GM18507 (cell line): Measurements from ENCODE around the gene B4GALT3.
A peak's percentile ranks its signal among the peaks of the same experiment; 100 is the strongest.
"Not testable (repeated sequence)": the region's sequence is repeated elsewhere in the genome, so short reads cannot be mapped to it uniquely, and the experiment has no call there.

ENCODE experiments used
- DNase-seq: peaks from one replicate; pipeline ENCODE4 v3.0.0; 2011; ENCODE audit warnings: low read depth; ENCODE audit not compliant: insufficient read length; ENCODE audit errors: extremely low spot score
- FAIRE-seq: peaks from 2 replicates; lab custom pipeline; 2011; peaks lifted over from hg19 to GRCh38; lab: Jason Lieb, UNC

The B4GALT3 gene

DNA sequence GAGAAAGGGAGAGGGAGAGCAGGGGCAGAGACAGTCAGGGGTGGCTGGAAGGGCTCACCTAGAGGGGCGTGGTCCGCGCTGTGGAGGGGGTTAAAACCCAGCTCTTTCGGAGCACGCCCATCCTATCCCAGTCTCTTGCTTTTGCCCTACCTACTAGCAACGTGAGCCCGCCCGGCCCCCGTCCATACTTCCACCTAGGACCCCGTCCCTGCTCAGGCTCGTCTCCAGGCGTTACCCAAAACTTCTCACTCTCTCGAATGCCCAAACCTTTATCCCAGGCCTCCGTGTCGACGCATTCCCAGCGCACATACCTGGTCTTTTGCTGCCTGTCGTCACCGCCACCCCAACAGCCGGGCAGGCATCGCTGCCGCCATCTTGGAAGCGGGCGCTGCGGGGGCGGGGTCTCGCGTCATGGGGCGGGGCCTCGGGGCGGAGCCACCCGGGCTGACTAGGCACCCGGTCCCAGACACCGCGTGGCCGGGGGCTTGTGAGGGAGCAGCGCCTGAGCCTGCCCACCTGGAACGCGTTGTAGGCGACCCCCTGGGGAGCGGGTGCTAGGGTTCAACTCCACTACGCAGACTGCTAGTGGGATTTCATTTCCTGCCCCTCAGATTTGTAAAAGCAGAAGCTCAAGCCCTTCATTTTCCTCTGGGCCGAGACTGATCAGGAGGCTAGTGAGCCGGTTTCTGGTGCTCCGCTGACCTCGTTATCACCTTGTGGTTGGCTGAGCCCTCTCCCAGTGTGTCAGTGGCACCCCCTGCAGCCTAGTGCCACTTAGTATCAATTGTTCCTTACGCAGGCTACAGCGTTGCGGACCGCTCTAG lies at the start of gene B4GALT3:
TSS of gene B4GALT3 (minus strand) at position 396 of the 824 bp plus-strand sequence. CDS start 1,447 bp downstream, outside the sequence.
- DNase-seq (peak; percentile 89), FAIRE-seq (peak; percentile 72)

GRCh38 chr1:161226759-161227158 lies 49.5 kb upstream of the B4GALT3 start:
- DNase-seq (no peak), FAIRE-seq (no peak)

DNA sequence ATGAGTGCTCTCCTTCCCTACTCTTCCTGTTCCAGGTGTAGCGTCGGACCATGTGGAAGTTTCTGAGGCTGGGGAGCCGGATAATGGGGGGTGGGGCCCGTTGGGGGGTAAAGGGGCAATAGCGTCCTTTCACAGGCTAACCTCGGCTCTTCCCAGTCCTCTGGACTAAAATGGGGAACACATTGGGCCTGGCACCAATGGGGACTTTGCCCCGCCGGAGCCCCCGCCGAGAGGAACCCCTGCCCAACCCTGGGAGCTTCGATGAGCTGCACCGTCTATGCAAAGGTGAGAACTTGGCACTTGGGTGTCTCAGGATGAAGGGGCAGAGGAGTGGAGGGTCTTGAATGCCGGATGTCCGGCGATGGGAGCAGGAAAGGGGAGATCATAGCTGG lies 49.0 kb upstream of the B4GALT3 start:
- DNase-seq: no peak
- FAIRE-seq: no peak

GRCh38 chr1:161225534-161226319 lies 48.4 kb upstream of the B4GALT3 start, which contains the start of gene TOMM40L:
TSS of gene TOMM40L (plus strand) at chr1:161226060. CDS start at chr1:161226490, 430 bp downstream.
- FAIRE-seq: peak; percentile 99
- DNase-seq: peak; percentile 87

DNA sequence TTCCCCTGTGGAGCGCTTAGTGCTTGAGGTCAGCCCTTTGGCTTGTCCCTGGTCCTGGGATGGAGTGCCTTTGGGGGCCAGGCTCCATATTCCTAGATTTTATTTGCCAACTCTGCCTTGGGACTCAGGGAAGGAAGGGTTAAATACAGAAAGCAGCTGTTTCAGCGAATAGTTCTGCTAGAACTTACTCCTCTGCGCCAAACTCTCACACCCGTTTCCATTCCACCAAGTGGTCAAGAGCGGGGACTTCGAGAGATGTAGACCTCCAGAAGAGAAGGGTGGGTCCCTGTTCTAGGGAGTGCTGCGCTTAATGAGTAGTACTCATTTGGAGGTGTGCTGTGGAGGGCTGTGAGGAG lies 47.8 kb upstream of the B4GALT3 start:
- FAIRE-seq: no peak

GRCh38 chr1:161224695-161225087 lies 47.4 kb upstream of the B4GALT3 start:
- not testable (repeated sequence) for DNase-seq, FAIRE-seq

More for the DNA sequence above, 47.8 kb upstream of the B4GALT3 start:
- no peak for DNase-seq

DNA sequence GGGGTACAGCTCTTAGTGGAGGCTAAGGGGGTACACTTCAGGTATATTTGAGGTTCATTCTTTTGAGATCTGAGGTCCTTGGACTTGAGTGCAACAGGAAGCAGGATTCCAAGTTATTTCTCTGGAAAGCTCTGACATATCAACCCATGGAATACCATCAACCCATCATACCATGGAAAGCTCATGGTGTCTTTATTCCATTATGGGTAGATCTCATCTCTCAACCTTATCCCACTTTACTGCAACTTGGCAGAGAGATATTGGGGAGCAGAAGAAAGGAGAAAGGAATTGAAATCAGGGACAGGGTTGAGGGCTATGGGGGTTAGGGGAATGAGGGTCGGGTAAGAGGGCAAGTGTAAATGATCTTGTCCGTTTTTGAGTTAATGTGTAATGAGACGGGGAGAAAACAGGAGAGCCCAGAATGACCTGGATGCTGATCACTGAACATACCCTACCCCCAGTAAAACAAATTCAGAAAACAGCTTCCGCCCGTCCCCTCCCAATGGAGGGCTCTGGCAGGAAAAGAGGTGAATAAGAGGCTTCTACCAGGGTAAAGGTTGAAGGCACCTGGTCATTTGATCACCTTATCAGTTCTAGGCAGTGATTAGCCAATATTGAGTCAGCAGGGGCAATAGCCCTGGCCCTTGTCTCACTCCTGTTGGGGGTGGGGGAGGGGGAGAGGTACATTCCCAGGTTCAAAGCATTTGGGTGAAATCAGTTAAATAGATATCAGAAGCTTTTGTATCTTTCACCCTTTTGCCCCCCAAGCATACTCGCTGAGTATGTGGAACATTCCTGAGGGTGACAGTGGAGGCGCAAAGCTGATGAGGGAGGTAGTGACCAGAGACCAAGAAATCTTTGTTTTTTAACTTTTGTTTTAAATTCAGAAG lies 46.7 kb upstream of the B4GALT3 start:
- FAIRE-seq (no peak), DNase-seq (no peak)

- FAIRE-seq: no peak
- DNase-seq: no peak
These were observed 45.1 kb upstream of the B4GALT3 start for GRCh38 chr1:161222175-161223019.

- FAIRE-seq: no peak
- no peak for DNase-seq
These were observed 42.7 kb upstream of the B4GALT3 start for GRCh38 chr1:161220002-161220401.

- FAIRE-seq (no peak), DNase-seq (no peak)
These were observed 42.0 kb upstream of the B4GALT3 start for GRCh38 chr1:161219078-161219892.

GRCh38 chr1:161218301-161219077 lies 41.2 kb upstream of the B4GALT3 start:
- FAIRE-seq: no peak
- DNase-seq: no peak

- DNase-seq (no peak), FAIRE-seq (no peak)
These were observed 40.5 kb upstream of the B4GALT3 start for GRCh38 chr1:161217831-161218230.

- DNase-seq (peak; percentile 40), FAIRE-seq (peak; percentile 97)
These were observed 39.8 kb upstream of the B4GALT3 start for GRCh38 chr1:161216945-161217712.

GRCh38 chr1:161215076-161215475 lies 37.8 kb upstream of the B4GALT3 start, which contains the start of gene FCER1G:
TSS of gene FCER1G (plus strand) at chr1:161215295. CDS start at chr1:161215322, 27 bp downstream.
- DNase-seq (no peak), FAIRE-seq (no peak)

DNA sequence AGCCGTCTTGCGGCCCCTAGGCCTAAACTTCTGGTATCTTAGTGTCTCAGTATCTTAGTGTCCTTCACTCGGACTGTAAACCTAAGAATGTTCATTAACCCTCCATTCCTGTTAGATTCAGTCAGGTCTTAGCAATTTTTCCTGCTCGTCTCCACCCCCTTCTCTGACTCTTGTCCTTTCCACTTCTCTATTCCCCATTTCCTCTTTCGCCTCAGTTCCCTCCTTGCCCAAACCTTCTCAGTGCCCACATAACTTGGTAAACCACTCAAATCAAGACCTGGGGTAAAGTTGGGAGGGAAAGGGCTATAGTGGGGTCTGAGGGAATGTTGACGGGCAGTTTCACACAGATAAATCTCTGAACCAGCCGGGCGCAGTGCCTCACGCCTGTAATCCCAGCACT lies 37.1 kb upstream of the B4GALT3 start:
- FAIRE-seq: no peak
- DNase-seq: no peak

DNA sequence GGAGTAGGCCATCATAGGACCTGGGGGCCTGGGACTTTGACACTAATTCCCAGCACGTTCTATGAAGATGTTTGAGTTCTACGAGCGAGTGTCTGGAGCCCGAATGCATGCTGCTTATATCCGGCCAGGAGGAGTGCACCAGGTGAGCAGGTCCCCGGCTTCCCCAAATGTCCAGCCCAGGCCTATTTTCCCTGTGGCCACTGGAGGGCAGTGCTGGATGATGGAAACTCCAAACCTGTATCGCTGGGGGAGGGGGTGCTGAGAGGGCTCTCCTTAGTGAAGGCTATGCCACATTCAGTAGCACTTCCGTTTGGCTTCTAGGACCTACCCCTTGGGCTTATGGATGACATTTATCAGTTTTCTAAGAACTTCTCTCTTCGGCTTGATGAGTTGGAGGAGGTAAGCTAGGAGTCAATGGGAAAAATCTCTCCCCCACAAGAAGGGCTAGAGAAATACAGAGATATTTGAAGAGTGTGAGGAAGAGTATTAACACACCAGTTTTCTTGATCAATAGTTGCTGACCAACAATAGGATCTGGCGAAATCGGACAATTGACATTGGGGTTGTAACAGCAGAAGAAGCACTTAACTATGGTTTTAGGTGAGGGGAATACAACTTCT lies 32.6 kb upstream of the B4GALT3 start:
- FAIRE-seq: peak; percentile 66
- DNase-seq: peak; percentile 55
